ENCODE results near the gene COPS2.
"Not testable (repeated sequence)": the region's sequence is repeated elsewhere in the genome, so short reads cannot be mapped to it uniquely, and the experiment has no call there.

Gene COPS2

GRCh38 chr15:49101536-49101935 is 53.9 kb downstream of the COPS2 start:
- no peak for DNase-seq

GRCh38 chr15:49096090-49096750 is 59.2 kb downstream of the COPS2 start:
- DNase-seq = no peak

GRCh38 chr15:49094923-49095322 is 60.5 kb downstream of the COPS2 start:
- no peak for DNase-seq

- no peak for DNase-seq
These were observed 61.9 kb downstream of the COPS2 start for GRCh38 chr15:49093252-49094105.

- no peak for DNase-seq
These were observed 66.4 kb downstream of the COPS2 start for GRCh38 chr15:49088996-49089395.

- DNase-seq = no peak
These were observed 69.5 kb downstream of the COPS2 start for GRCh38 chr15:49085696-49086459.

GRCh38 chr15:49084285-49084570 is 71.2 kb downstream of the COPS2 start:
- no peak for DNase-seq

- DNase-seq = no peak
These were observed 71.8 kb downstream of the COPS2 start for GRCh38 chr15:49083401-49084284.

- DNase-seq = no peak
These were observed 72.4 kb downstream of the COPS2 start for GRCh38 chr15:49082960-49083359.

GRCh38 chr15:49079340-49080039 is 75.9 kb downstream of the COPS2 start:
- no peak for DNase-seq

- DNase-seq = no peak
These were observed 79.5 kb downstream of the COPS2 start for GRCh38 chr15:49075881-49076280.

GRCh38 chr15:49074589-49075287 is 80.7 kb downstream of the COPS2 start:
- DNase-seq = not testable (repeated sequence)

Measured in activated T-cell treated with anti-CD3 and anti-CD28 coated beads for 4 hours (primary cell).